Measurements from ENCODE around the gene DAP3.
A peak's percentile ranks its signal among the peaks of the same experiment; 100 is the strongest.
"Not testable (repeated sequence)": the region's sequence is repeated elsewhere in the genome, so short reads cannot be mapped to it uniquely, and the experiment has no call there.

The DAP3 gene

GRCh38 chr1:155671750-155672149 is 17.1 kb upstream of the DAP3 start:
- TF ChIP-seq, protein P1, sequence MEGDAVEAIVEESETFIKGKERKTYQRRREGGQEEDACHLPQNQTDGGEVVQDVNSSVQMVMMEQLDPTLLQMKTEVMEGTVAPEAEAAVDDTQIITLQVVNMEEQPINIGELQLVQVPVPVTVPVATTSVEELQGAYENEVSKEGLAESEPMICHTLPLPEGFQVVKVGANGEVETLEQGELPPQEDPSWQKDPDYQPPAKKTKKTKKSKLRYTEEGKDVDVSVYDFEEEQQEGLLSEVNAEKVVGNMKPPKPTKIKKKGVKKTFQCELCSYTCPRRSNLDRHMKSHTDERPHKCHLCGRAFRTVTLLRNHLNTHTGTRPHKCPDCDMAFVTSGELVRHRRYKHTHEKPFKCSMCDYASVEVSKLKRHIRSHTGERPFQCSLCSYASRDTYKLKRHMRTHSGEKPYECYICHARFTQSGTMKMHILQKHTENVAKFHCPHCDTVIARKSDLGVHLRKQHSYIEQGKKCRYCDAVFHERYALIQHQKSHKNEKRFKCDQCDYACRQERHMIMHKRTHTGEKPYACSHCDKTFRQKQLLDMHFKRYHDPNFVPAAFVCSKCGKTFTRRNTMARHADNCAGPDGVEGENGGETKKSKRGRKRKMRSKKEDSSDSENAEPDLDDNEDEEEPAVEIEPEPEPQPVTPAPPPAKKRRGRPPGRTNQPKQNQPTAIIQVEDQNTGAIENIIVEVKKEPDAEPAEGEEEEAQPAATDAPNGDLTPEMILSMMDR (conservative IDR thresholded peaks at IDR 0.05), result no peak
- H3K27ac ChIP-seq, result no peak overlapping the region

DNA sequence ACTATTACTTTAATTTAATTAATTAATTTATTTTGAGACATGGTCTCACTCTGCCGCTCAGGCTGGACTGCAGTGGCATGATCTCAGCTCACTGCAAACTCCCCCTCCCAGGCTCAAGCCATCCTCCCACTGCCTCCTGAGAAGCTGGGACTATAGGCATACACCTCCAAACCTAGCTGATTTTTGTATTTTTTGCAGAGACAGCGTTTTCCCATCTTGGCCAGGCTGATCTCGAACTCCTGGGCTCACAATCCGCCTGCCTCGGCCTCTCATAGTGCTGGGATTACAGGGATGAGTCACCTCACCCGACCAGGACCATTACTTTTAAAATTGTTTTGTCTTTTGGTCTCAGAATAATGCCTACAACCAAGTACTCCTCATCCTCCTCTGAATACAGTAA is 15.9 kb upstream of the DAP3 start:
- H3K27ac ChIP-seq, result no peak overlapping the region
- TF ChIP-seq, protein P1 (conservative IDR thresholded peaks at IDR 0.05), result no peak

DNA sequence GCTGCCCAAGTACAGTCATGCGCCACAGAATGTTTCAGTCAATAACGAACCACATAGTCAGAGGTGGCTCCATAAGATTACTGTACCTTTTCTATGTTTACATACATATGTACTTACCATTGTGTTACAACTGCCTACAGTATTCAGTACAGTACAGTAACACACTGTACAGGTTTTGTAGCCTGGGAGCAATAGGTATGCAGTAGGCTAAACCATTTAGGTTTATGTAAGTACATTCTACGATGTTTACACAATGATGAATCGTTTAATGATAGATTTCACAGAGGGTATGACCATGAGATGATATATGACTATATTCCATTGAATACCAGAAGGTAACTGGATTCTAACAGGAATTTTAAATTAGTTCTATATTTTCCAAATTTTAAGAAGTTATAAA is 10.9 kb upstream of the DAP3 start:
- TF ChIP-seq, protein P1 (conservative IDR thresholded peaks at IDR 0.05), result no peak
- no peak overlapping the region for H3K27ac ChIP-seq

- not testable (repeated sequence) for H3K27ac ChIP-seq
These were observed 9.9 kb upstream of the DAP3 start for GRCh38 chr1:155678992-155679391.

- no peak overlapping the region for H3K27ac ChIP-seq
- TF ChIP-seq, protein P1 (conservative IDR thresholded peaks at IDR 0.05), result no peak
These were observed 8.4 kb upstream of the DAP3 start for GRCh38 chr1:155680531-155680930.

DNA sequence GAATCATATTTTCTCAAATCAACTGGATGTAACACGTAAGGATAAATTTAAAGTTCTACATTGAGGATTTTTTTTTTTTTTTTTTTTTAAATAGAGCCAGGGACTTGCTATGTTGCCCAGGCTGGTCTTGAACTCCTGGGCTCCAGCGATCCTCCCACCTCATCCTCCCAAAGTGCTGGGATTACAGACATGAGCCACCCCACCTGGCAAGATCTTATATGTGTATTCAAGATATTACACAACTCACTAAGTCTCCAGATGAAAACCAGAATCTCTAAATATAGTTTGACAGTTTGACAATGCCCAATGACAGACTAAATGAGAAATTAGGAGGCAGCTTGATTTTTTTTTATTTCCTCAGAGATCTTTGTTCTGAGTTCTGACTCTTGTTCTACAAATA is 7.1 kb upstream of the DAP3 start:
- H3K27ac ChIP-seq, result no peak overlapping the region
- TF ChIP-seq, protein P1 (conservative IDR thresholded peaks at IDR 0.05), result no peak

DNA sequence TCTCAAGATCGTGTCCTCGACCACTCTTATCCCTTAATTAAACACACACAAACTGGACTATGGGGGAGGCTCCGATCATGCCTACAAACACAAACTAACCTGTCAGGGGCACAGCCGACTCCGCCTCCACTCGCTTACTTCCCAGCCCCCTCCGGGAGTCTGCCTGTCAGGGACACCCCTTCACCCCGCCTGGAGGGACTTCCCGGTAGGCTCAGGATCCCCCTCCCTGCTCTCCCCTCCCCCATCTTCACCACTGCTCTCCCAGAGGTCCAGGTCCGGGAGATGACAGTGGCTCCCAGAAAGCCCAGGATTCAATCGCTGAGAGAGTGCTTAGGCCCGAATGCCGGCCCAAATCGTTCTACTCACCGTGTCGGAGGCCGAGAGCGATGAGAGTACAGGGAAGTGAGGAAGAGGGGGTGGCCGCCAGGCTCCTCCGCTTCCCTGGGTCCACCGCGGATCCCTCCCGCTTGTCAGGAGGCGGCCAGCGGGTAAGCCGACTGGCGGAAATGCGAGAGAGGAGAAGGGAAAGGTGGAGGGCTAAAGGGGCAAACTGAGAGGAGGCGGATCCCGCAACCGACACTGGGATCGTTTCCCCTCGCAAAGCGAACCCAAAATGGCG is 1.1 kb upstream of the DAP3 start:
- peak overlapping the region; percentile 97 for H3K27ac ChIP-seq

GRCh38 chr1:155688324-155689080 is 389 bp upstream of the DAP3 start, which contains the start of gene YY1AP1:
Gene YY1AP1, minus strand, starts transcription at chr1:155688774. Its CDS starts 8,338 bp downstream, at chr1:155680436.
- TF ChIP-seq, protein P1 (conservative IDR thresholded peaks at IDR 0.05), result no peak
- H3K27ac ChIP-seq, result peak within 1 kb of the TSS; percentile 97
